Naive thymus-derived CD4-positive, alpha-beta T cell (primary cell): ENCODE data around the gene GUCA1C. TPM values are rescaled to one million over a fixed set of nuclear protein-coding genes. Genes with fewer than 3 reads are reported as not detected.

Experiments used
- ATAC-seq: fragments of 150-1000 bp; cut with Tn5 transposase; 2 replicates; pipeline ENCODE4 v1.10.0; 2021; ENCODE audit warnings: mild to moderate bottlenecking, moderate library complexity
- CTCF ChIA-PET: fragments of 350-600 bp; sonication (Branson Sonifier 250); formaldehyde crosslinking; loops from one replicate; lab custom pipeline; 2021; ENCODE audit warnings: antibody characterized with exemption; lab: Charles Lee
- POLR2A ChIA-PET: fragments of 350-600 bp; sonication (Branson Sonifier 250); formaldehyde crosslinking; loops from one replicate; lab custom pipeline; 2021; ENCODE audit warnings: antibody characterized with exemption, inconsistent platforms; lab: Charles Lee
- DNase-seq, 9 donors: peaks; one replicate each; pipeline versions ENCODE4 v3.0.0 to v3.0.0-alpha.2; 2020 to 2022; ENCODE audit warnings: mixed read lengths in 1 of 9
- H3K27ac ChIP-seq: one replicate; pipeline ENCODE4 v1.7.0; 2013; ENCODE audit warnings: mild to moderate bottlenecking, low read depth, low read length, moderate library complexity
- H3K27me3 ChIP-seq, 2 donors: one replicate each; pipeline ENCODE4 v1.7.0; 2013; ENCODE audit warnings: low read length in 2 of 2, mild to moderate bottlenecking in 2 of 2, moderate library complexity in 2 of 2; ENCODE audit not compliant: control insufficient read depth in 2 of 2, insufficient read depth in 2 of 2
- H3K36me3 ChIP-seq, 3 experiments: 1 replicate in 2 of 3; 2 replicates in 1 of 3; pipeline ENCODE4 v1.7.0; 2013; ENCODE audit warnings: low read length in 3 of 3, mild to moderate bottlenecking in 3 of 3, moderate library complexity in 1 of 3; ENCODE audit not compliant: insufficient read depth in 3 of 3, control insufficient read depth in 2 of 3
- H3K4me1 ChIP-seq, 2 donors: one replicate each; pipeline ENCODE4 v1.7.0; 2013; ENCODE audit warnings: low read length in 2 of 2, mild to moderate bottlenecking in 2 of 2, moderate library complexity in 1 of 2; ENCODE audit not compliant: control insufficient read depth in 2 of 2, insufficient read depth in 2 of 2
- H3K4me3 ChIP-seq: 2 replicates; pipeline ENCODE4 v1.7.0; 2013; ENCODE audit warnings: mild to moderate bottlenecking, low read length
- H3K9me3 ChIP-seq, 3 experiments: 1 replicate in 2 of 3; 2 replicates in 1 of 3; pipeline ENCODE4 v1.7.0; 2013; ENCODE audit warnings: low read length in 3 of 3; ENCODE audit not compliant: control insufficient read depth in 2 of 3
- H3K27ac Mint-ChIP-seq, 9 donors: one replicate each; pipeline ENCODE4 v1.8.0; 2020 to 2022; ENCODE audit warnings: mixed read lengths in 9 of 9, mild to moderate bottlenecking in 8 of 9, moderate library complexity in 5 of 9, inconsistent platforms in 2 of 9
- H3K27me3 Mint-ChIP-seq, 5 donors: one replicate each; pipeline ENCODE4 v1.8.0; 2021 to 2022; ENCODE audit warnings: mixed read lengths in 5 of 5, mild to moderate bottlenecking in 1 of 5
- H3K36me3 Mint-ChIP-seq, 5 donors: one replicate each; pipeline ENCODE4 v1.8.0; 2020 to 2022; ENCODE audit warnings: mixed read lengths in 5 of 5, mild to moderate bottlenecking in 3 of 5, inconsistent platforms in 1 of 5
- H3K4me1 Mint-ChIP-seq, 7 donors: one replicate each; pipeline ENCODE4 v1.8.0; 2020 to 2022; ENCODE audit warnings: mixed read lengths in 7 of 7, mild to moderate bottlenecking in 3 of 7, inconsistent platforms in 1 of 7
- H3K4me3 Mint-ChIP-seq, 10 donors: one replicate each; pipeline ENCODE4 v1.8.0; 2020 to 2022; ENCODE audit warnings: mild to moderate bottlenecking in 10 of 10, mixed read lengths in 10 of 10, moderate library complexity in 6 of 10, inconsistent platforms in 2 of 10
- H3K9me3 Mint-ChIP-seq, 11 donors: one replicate each; pipeline ENCODE4 v1.8.0; 2020 to 2022; ENCODE audit warnings: mixed read lengths in 11 of 11, mild to moderate bottlenecking in 4 of 11, inconsistent platforms in 1 of 11, moderate library complexity in 1 of 11
- intact Hi-C, 2 donors: fragments of 100-400 bp; cut with micrococcal nuclease; formaldehyde crosslinking; loops; one replicate each; pipeline ENCODE4 v1.15.1; 2023
- polyA plus RNA-seq, 2 donors: library from polyadenylated mRNA; unstranded; fragments of 300-500 nt; fragmentation: Illumina TruSeq; gene quantifications; one replicate each; pipeline ENCODE4 v1.2.3, GENCODE V29; 2021
- total RNA-seq, 6 experiments: library from RNA in 5 of 6; stranded (reverse) in 5 of 6; gene quantifications; 1 replicate in 5 of 6; 2 replicates in 1 of 6; pipeline ENCODE4 v1.2.3 and lab custom pipeline; 2021 to 2026

The GUCA1C gene
- total and polyA plus RNA-seq, 7 experiments from 2014 or later, result not detected

- Histone ChIP-seq H3K27me3 (peaks cover 0 to 4% of the 10 kb centered on the region in 2 donors), H3K36me3 (no peaks in the 10 kb centered on the region), H3K9me3 (no peaks in the 10 kb centered on the region), H3K4me1 (no peaks in the 10 kb centered on the region), H3K4me3 (no peak overlapping the region), H3K27ac (no peak overlapping the region)
- H3K9me3 Mint-ChIP-seq, result peaks cover 0 to 5% (median 0%) of the 10 kb centered on the region in 11 donors
- H3K4me3 Mint-ChIP-seq, result no peak overlapping the region
- intact Hi-C loops, result no loop called here
- DNase-seq (no peak), ATAC-seq (no peak)
- H3K27me3 Mint-ChIP-seq, result peaks cover 4 to 22% (median 9%) of the 10 kb centered on the region in 5 donors
- ChIA-PET CTCF (no interaction called here), POLR2A (no interaction called here)
- H3K4me1 Mint-ChIP-seq, result no peaks in the 10 kb centered on the region
- no peak overlapping the region for H3K27ac Mint-ChIP-seq
- no peaks in the 10 kb centered on the region for H3K36me3 Mint-ChIP-seq
Observed at GRCh38 chr3:108946292-108947285, 7.1 kb downstream of the GUCA1C start.

- no peaks in the 10 kb centered on the region for H3K4me1 ChIP-seq
- no peaks in the 10 kb centered on the region for H3K36me3 ChIP-seq
- Mint-ChIP-seq H3K4me3 (no peak overlapping the region), H3K9me3 (no peaks in the 10 kb centered on the region), H3K27me3 (peaks cover 0 to 5% (median 0%) of the 10 kb centered on the region in 5 donors), H3K27ac (no peak overlapping the region), H3K4me1 (no peaks in the 10 kb centered on the region), H3K36me3 (no peaks in the 10 kb centered on the region)
- DNase-seq (no peak), ATAC-seq (no peak)
- POLR2A ChIA-PET, result no interaction called here
- no peak overlapping the region for H3K4me3 ChIP-seq
- CTCF ChIA-PET, result no interaction called here
- intact Hi-C loops, result no loop called here
- no peaks in the 10 kb centered on the region for H3K27me3 ChIP-seq
- H3K27ac ChIP-seq, result no peak overlapping the region
- H3K9me3 ChIP-seq, result no peaks in the 10 kb centered on the region
Observed at GRCh38 chr3:108940568-108941263, 13.0 kb downstream of the GUCA1C start.

DNA sequence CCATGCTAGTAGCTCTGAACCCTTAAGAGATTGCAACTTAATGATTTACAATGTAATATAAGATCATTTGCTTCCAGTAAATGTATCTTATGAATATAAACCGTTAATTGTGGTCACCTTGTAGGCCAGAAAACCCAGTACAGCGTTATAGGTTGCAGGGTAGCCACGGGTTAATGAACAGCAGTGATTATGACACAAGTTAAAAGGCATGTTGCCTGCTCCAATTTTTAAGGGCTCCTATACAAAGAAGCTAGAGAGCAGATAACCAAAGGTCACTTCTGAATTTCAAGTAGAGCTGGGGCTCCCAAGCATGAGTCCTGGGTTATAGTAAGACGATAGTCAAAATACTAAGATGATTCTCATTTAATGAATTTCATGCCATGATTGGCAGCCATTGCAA lies 13.5 kb downstream of the GUCA1C start:
- Histone ChIP-seq H3K27ac (no peak overlapping the region), H3K9me3 (no peaks in the 10 kb centered on the region), H3K4me1 (no peaks in the 10 kb centered on the region), H3K27me3 (no peaks in the 10 kb centered on the region), H3K36me3 (no peaks in the 10 kb centered on the region), H3K4me3 (no peak overlapping the region)
- ATAC-seq (no peak), DNase-seq (no peak)
- Mint-ChIP-seq H3K27ac (no peak overlapping the region), H3K4me1 (no peaks in the 10 kb centered on the region), H3K4me3 (no peak overlapping the region), H3K9me3 (no peaks in the 10 kb centered on the region), H3K36me3 (no peaks in the 10 kb centered on the region), H3K27me3 (peaks cover 0 to 5% (median 0%) of the 10 kb centered on the region in 5 donors)
- ChIA-PET POLR2A (no interaction called here), CTCF (interaction anchor here (0.9 kb wide), 1 partner anchor 462 kb away, joined by 3 read pairs; no protein-coding TSS in a partner anchor)
- intact Hi-C loops, result no loop called here

DNA sequence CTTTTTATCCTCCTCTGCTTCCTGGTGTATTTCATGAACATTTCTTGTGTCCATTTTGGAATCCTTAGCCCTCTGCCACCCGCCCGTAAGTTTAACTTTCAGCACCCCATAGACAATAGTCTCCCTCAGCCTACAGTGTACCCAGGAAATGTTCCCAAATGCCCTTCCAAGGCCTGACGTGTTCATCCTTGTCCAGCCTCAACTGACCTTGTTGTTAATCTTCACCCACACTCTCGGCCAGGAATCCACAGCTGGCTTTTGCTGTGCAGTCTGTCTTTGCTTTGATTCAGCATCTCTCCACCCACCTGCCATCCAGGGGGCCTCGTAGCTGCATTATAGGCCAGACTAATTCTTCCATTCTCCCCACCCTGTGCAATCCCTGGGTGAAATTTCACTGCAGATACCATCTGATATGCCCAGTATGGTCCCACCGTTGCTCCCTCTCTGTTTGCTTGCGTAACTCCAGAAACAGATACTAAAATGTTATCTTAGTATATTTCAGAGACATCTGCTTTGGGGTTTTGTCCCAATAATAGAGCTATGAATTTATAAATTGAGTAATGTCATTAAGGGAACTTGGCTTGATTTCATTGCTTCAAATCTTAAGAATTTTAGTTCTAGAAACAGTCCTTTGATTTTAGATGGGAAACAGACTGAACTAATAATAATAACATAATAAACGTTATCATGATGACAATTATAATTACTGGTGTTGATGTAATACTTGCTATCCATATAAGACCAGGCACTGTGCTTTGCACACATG lies 16.6 kb downstream of the GUCA1C start:
- intact Hi-C loops, result no loop called here
- Histone ChIP-seq H3K27ac (no peak overlapping the region), H3K4me3 (no peak overlapping the region), H3K27me3 (no peaks in the 10 kb centered on the region), H3K36me3 (no peaks in the 10 kb centered on the region), H3K9me3 (no peaks in the 10 kb centered on the region), H3K4me1 (no peaks in the 10 kb centered on the region)
- no peak for ATAC-seq
- Mint-ChIP-seq H3K27ac (no peak overlapping the region), H3K4me1 (no peaks in the 10 kb centered on the region), H3K4me3 (no peak overlapping the region), H3K27me3 (peaks cover 0 to 6% (median 0%) of the 10 kb centered on the region in 5 donors), H3K36me3 (peaks cover 0 to 2% (median 0%) of the 10 kb centered on the region in 5 donors), H3K9me3 (peaks cover 0 to 3% (median 0%) of the 10 kb centered on the region in 11 donors)
- ChIA-PET POLR2A (no interaction called here), CTCF (no interaction called here)
- DNase-seq, result no peak

DNA sequence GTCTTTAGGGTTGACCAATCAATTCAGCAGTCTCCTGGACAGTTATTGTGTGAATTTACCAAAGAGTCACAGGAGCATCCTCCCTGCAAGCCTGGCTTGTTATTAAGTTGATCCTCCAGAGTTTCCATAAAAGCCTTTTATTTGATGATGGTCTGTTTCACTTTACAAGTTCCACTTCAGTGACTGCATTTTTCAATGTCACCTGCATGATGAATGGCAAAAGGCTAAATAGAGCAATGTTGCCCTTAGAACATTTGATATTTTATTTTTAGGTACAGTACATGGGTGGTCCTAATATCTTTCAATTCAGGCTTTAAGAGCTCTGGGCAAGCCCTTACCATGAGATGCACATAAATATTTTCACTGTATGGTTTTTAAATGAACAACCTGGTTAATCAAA lies 22.6 kb downstream of the GUCA1C start:
- Mint-ChIP-seq H3K27me3 (peaks cover 0 to 25% (median 10%) of the 10 kb centered on the region in 5 donors), H3K27ac (no peak overlapping the region), H3K4me3 (no peak overlapping the region), H3K9me3 (peaks cover 3 to 31% (median 14%) of the 10 kb centered on the region in 11 donors), H3K36me3 (peaks cover 0 to 15% (median 8%) of the 10 kb centered on the region in 5 donors), H3K4me1 (peaks cover 0 to 1% (median 0%) of the 10 kb centered on the region in 7 donors)
- no peaks in the 10 kb centered on the region for H3K36me3 ChIP-seq
- ChIA-PET POLR2A (no interaction called here), CTCF (no interaction called here)
- no peaks in the 10 kb centered on the region for H3K4me1 ChIP-seq
- ATAC-seq (no peak), DNase-seq (no peak)
- no peaks in the 10 kb centered on the region for H3K9me3 ChIP-seq
- H3K27me3 ChIP-seq, result no peaks in the 10 kb centered on the region
- no peak overlapping the region for H3K4me3 ChIP-seq
- intact Hi-C loops, result no loop called here
- no peak overlapping the region for H3K27ac ChIP-seq

- H3K36me3 Mint-ChIP-seq, result no peaks in the 10 kb centered on the region
- peaks cover 9 to 14% (median 12%) of the 10 kb centered on the region in 7 donors for H3K4me1 Mint-ChIP-seq
- Histone ChIP-seq H3K9me3 (no peaks in the 10 kb centered on the region), H3K36me3 (no peaks in the 10 kb centered on the region), H3K4me3 (no peak overlapping the region), H3K27ac (no peak overlapping the region), H3K27me3 (no peaks in the 10 kb centered on the region), H3K4me1 (peaks cover 5 to 9% of the 10 kb centered on the region in 2 donors)
- H3K9me3 Mint-ChIP-seq, result no peaks in the 10 kb centered on the region
- CTCF ChIA-PET, result interaction anchor here (0.7 to 0.9 kb wide), 2 partner anchors 118 to 254 kb away, joined by 3 read pairs; no protein-coding TSS in a partner anchor
- POLR2A ChIA-PET, result interaction anchor here (0.8 kb wide), 1 partner anchor 330 kb away, joined by 3 read pairs; the partner anchor contains the start of gene CIP2A
- peaks cover 0 to 49% (median 4%) of the 10 kb centered on the region in 5 donors for H3K27me3 Mint-ChIP-seq
- DNase-seq (no peak), ATAC-seq (no peak)
- intact Hi-C loops, result loop anchor here (5.0 to 10.0 kb wide), 3 partner anchors 157 to 1674 kb away; no protein-coding TSS in a partner anchor
- H3K27ac Mint-ChIP-seq, result no peak overlapping the region
- no peak overlapping the region for H3K4me3 Mint-ChIP-seq
Observed at GRCh38 chr3:108918866-108919265, 34.8 kb downstream of the GUCA1C start.
